Subcutaneous adipose tissue (tissue), 4 donors: ENCODE results near the gene DUSP19. TPM values are rescaled to one million over a fixed set of nuclear protein-coding genes. Genes with fewer than 3 reads are reported as not detected.

Source experiments
- total RNA-seq, 4 donors: library from RNA; depleted of rRNA; stranded (reverse); fragments of >200 nt; gene quantifications; one replicate each; pipeline ENCODE4 v1.1.0, GENCODE V29; 2016
- TF ChIP-seq, protein P1 (sequence below): fragments of 450-650 bp; IDR thresholded peaks from one replicate; pipeline ENCODE4 v1.5.1; 2016; ENCODE audit warnings: low read depth, mild to moderate bottlenecking, control low read depth, antibody characterized with exemption, moderate library complexity

The DUSP19 gene
- total RNA-seq, 4 donors from 2014 or later, result 0.49 to 2.0 (median 1.3) TPM

DNA sequence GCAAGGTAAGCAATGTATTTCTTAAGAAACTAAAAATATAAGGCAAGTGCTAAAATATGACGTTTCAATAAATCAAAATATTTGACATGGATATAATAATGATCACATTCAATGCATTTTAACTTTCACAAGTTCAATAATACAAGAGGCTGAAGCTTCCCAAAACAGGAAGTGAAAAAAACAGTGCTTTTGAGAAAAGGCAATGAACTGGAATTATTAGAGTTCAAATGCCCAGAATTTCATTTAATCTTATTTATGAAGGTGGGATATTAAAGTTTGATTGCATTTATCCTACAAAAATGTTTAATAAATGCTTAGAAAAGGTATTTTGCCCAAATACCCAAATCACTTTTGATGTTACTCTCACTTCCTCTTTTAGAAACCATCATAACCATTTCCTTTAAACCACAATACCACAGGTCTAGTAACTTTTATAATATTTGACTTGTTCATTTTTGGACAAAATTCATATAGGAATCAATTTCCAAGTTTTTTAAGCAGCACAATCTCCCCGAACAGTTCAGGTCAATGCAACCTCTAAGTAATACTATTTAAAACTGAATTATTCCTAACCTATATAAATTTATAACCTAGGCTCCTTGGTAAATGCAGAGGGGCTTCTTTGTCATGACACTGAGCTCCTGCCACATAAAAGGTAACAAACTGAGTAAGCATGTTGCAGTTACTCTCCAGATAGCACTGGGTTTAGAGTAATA is 42.4 kb upstream of the DUSP19 start:
- TF ChIP-seq, protein P1, sequence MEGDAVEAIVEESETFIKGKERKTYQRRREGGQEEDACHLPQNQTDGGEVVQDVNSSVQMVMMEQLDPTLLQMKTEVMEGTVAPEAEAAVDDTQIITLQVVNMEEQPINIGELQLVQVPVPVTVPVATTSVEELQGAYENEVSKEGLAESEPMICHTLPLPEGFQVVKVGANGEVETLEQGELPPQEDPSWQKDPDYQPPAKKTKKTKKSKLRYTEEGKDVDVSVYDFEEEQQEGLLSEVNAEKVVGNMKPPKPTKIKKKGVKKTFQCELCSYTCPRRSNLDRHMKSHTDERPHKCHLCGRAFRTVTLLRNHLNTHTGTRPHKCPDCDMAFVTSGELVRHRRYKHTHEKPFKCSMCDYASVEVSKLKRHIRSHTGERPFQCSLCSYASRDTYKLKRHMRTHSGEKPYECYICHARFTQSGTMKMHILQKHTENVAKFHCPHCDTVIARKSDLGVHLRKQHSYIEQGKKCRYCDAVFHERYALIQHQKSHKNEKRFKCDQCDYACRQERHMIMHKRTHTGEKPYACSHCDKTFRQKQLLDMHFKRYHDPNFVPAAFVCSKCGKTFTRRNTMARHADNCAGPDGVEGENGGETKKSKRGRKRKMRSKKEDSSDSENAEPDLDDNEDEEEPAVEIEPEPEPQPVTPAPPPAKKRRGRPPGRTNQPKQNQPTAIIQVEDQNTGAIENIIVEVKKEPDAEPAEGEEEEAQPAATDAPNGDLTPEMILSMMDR, result no peak

DNA sequence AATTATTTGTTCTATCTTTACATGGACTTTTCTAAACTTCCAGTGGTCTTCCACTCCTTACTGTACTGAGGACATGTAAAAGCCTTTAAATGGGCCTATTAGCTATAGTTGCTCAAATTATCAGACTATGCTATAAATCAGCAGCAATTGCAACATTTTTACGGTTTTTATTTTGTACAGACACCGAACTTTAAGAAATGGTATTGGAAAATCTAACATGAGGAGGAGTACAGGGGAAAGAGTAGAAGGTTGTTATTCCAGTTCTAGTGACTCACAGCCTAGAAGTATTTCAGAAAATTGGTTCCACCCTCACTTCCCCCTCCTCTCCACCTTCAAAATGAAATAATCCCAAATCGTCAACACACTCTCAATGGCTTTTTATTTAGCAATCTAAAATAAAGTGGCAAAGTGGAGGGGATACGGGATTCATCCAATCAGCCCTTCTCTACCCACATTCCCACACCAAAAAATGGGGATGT is 41.4 kb upstream of the DUSP19 start:
- TF ChIP-seq, protein P1, result no peak

DNA sequence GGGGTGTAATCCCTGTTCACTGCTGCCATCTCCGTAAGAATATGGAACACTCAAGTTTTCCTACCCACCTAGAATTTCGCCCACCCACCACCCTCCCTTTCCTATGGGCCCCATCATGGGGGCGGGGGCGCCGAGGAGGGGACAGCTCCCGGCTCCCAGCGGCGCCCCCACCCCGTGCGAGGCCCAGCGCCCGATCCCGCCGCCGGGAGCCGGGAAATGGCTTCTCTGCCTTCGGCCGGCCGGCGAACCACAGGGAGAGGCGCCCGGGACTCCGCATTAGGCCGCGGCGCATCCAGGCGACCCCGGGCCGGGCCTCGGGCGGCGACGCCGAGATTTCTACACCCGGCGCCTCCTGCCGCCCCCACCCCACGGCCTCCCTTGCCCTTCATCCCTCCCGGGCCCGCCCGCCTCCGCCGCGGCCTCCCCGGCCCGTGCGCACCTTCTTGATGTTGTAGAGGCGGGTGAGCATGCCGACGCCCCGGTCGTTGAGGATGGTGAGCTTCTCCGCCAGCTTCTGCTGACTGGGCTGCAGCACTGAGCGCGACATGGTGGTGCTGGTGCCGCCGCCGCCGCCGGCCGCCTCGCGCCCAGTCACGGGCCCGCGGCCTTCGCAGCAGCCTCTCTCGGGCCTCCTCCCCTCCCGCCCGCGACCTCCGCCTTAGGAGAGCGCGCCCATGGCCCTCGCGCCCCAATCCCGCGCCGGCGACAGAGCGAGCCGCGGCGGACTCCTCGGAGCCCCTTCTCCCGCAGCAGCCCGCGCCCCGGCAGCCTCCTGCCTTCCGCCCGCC is 40.8 kb upstream of the DUSP19 start:
- TF ChIP-seq, protein P1, result no peak

DNA sequence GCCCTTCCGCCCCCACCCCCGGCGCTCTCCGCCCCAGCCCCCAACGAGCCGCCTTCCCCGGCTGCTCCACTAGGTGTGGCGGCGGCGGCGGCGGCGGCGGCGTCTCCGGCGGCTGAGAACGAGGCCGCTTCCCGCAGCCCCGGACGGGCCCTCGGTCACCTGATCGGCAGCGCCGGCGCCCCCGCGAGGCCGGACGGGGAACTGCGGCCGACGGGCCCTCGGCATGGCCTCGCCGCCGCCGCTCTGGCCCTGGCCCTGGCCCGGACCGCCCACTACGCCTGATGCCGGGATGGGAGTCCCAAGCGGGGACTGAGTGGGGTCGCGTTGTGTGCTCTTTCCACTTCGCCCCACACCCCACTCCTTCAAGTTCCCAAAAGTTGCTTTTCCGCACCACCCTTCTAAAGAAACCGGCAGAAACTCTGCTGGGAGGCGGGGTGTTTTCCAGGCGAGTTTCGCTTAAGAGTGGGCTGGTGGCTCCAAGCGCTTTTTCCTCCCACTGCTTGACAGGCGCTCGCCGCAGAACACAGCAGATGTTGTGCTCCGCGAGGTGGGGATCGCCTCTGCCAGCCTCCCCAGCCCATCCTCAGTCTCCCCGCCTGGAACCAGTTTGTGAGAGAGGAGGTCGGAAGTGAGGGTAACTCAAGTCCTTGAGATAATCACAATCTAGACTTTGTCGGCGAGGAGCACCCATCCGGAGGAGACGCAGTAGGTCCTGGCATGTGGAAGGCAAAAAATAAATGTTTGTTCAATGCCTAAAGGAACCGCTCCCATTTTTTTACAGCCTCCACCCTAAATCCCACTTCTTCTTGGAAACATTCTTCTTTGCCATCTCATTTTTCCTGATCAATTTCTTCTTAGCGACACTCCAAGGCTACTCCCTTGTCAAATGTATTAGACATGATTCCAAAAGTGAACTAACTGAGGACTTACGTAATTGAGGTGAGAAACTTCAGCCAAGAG is 39.9 kb upstream of the DUSP19 start, which contains the start of gene NCKAP1:
TSS of gene NCKAP1 (minus strand) at position 117 of the 960 bp plus-strand sequence. CDS start 358 bp downstream, outside the sequence.
- TF ChIP-seq, protein P1, result no peak

DNA sequence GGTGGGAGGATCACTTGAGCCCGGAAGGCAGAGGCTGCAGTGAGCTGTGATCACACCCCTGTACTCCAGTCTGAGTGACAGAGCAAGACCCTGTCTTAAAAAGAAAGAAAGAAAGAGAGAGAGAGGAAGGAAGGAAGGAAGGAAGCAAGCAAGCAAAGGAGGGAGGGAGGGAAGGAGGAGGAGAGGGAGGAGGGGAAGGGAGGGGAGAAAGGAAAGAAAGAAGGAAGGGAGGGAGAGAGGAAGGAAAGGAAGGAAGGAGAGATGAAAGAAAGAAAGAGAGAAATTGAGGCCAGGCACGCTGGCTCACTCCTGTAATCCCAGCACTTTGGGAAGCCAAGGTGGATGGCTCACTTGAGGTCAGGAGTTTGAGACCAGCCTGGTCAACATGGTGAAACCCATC is 37.9 kb upstream of the DUSP19 start:
- TF ChIP-seq, protein P1, result no peak

DNA sequence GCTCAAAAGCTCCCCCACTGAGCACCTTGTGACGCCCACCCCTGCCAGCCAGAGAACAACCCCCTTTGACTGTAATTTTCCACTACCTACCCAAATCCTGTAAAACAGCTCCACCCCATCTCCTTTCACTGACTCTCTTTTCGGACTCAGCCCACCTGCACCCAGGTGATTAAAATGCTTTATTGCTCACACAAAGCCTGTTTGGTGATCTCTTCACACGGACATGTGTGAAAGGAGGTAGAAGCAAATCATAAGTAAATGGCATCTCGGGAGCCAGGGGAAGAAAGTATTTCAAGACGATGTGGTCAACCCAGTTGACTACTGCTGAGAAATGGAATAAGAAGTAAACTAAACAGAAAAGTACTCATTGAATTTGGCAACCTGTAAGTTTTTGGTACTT is 29.1 kb upstream of the DUSP19 start:
- TF ChIP-seq, protein P1, result no peak
